Epithelial cell of proximal tubule (primary cell): ENCODE results near the gene SERPINF2. TPM values are rescaled to one million over a fixed set of nuclear protein-coding genes. Genes with fewer than 3 reads are reported as not detected.
A peak's percentile ranks its signal among the peaks of the same experiment; 100 is the strongest.

ENCODE experiments used
- DNase-seq: peaks from one replicate; pipeline ENCODE4 v3.0.0-alpha.2; 2011; ENCODE audit warnings: low read depth
- H3K4me3 ChIP-seq: 2 replicates; pipeline ENCODE4 v1.5.1; 2011; ENCODE audit warnings: low read depth, mild to moderate bottlenecking, low read length
- total RNA-seq: library from RNA; depleted of rRNA; stranded (reverse); fragments of >200 nt; gene quantifications from 2 replicates; pipeline ENCODE4 v1.2.3, GENCODE V29; 2015
- TF ChIP-seq, protein P1 (sequence below): conservative IDR thresholded peaks from 2 replicates; pipeline ENCODE4 v1.5.1; 2012; ENCODE audit warnings: low read depth, mild to moderate bottlenecking, low read length

The SERPINF2 gene
- total RNA-seq, 1 donor from 2014 or later: 0.92 TPM

DNA sequence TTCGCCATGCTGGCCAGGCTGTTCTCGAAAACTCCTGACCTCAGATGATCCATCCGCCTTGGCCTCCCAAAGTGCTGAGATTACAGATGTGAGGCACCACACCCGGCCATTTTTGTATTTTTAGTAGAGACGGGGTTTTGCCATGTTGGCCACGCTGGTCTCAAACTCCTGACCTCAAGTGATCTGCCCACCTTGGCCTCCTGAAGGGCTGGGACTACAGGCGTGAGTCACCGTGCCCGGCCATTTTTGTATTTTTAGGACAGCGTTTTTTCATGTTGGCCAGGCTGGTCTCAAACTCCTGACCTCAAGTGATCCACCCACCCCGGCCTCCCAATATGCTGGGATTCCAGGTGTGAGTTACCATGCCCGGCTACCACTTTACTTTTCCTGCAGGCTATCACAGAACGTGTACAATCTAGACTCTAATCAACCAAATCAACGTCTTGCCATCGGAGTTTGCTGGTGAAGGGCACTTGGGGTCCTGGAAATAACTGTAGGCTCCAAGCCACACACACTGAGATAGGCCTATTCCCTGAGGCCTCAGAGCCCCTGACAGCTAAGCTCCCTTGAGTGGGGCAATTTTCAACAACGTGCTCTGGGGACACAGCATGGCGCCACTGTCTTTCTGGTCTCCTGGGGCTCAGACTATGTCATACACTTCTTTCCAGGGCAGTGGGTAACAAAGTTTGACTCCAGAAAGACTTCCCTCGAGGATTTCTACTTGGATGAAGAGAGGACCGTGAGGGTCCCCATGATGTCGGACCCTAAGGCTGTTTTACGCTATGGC is 31.9 kb downstream of the SERPINF2 start:
- no peak overlapping the region for H3K4me3 ChIP-seq
- TF ChIP-seq, protein P1, sequence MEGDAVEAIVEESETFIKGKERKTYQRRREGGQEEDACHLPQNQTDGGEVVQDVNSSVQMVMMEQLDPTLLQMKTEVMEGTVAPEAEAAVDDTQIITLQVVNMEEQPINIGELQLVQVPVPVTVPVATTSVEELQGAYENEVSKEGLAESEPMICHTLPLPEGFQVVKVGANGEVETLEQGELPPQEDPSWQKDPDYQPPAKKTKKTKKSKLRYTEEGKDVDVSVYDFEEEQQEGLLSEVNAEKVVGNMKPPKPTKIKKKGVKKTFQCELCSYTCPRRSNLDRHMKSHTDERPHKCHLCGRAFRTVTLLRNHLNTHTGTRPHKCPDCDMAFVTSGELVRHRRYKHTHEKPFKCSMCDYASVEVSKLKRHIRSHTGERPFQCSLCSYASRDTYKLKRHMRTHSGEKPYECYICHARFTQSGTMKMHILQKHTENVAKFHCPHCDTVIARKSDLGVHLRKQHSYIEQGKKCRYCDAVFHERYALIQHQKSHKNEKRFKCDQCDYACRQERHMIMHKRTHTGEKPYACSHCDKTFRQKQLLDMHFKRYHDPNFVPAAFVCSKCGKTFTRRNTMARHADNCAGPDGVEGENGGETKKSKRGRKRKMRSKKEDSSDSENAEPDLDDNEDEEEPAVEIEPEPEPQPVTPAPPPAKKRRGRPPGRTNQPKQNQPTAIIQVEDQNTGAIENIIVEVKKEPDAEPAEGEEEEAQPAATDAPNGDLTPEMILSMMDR: no peak
- DNase-seq: no peak

DNA sequence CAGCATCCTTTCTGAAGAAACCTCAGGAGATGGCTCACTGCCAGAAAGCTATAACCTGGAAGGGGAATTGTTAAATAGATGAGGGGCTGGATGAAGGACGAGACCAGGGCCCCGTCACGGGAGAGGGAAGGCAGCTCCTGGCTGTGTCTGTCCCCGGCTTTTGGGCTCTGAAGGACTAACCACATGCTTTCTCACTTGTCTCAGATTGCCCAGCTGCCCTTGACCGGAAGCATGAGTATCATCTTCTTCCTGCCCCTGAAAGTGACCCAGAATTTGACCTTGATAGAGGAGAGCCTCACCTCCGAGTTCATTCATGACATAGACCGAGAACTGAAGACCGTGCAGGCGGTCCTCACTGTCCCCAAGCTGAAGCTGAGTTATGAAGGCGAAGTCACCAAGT is 33.7 kb downstream of the SERPINF2 start:
- TF ChIP-seq, protein P1: no peak
- DNase-seq: no peak
- H3K4me3 ChIP-seq: no peak overlapping the region

DNA sequence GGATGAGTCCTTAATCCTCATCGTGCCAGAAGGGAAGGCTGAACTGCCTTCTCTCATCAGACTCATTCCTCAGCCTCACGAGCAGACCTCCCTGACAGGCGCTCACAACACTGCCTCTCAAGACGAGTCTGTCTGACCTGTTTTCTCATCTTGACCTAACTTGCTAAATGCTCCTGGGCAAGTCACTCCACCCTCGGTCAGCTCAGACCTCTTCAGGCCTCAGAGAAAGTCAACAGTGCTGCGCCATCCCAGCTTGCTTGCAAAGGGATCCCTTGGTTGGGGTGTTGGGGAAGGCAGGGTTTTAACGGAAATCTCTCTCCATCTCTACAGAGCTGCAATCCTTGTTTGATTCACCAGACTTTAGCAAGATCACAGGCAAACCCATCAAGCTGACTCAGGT is 34.2 kb downstream of the SERPINF2 start:
- DNase-seq: no peak
- TF ChIP-seq, protein P1: no peak
- H3K4me3 ChIP-seq: no peak overlapping the region

DNA sequence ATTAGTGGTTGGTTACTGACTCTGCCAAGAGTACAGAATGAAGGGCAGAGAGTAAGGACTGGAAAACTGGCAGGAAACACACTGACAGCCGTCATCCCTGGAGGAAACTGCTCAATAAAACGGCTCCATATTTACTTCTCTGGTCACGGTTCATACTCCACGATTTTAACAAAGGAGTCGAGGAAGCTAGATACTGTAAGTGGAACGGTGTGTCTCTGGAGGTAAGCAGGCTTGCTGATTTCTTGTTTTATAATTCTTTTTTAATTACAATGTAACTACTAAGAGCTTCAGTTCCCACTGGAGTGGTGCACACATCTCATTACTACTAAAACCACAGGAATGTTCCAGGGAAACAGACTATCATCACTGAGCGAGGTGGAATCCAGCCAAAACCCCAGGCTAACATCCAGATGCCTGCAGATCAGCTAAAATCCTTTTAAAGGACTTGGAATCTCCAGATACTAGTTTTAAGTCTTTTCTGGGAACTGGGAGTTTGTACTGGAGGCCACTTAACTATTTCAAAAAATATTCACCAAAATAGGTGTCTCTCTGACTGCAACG is 37.0 kb downstream of the SERPINF2 start:
- TF ChIP-seq, protein P1: no peak
- peak; percentile 78 for DNase-seq
- no peak overlapping the region for H3K4me3 ChIP-seq

DNA sequence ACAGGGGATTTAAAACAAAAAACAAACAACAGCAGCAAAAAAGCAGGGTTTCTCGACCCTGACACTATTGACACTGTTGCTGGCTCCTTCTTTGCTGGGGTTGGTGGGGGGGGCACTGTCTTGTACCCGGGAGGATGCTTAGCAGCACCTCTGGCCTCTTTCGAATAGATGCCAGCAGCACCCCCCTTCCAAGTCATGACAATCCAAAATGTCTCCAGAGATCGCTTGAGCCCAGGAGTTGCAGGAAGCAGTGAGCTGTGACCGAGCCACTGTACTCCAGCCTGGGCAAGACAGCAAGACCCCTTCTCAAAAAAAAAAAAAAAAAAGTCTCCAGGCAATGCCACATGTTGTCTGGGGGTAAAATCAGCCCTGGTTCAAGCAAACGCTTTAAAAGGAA is 39.5 kb downstream of the SERPINF2 start:
- TF ChIP-seq, protein P1: no peak
- no peak overlapping the region for H3K4me3 ChIP-seq
- DNase-seq: no peak

DNA sequence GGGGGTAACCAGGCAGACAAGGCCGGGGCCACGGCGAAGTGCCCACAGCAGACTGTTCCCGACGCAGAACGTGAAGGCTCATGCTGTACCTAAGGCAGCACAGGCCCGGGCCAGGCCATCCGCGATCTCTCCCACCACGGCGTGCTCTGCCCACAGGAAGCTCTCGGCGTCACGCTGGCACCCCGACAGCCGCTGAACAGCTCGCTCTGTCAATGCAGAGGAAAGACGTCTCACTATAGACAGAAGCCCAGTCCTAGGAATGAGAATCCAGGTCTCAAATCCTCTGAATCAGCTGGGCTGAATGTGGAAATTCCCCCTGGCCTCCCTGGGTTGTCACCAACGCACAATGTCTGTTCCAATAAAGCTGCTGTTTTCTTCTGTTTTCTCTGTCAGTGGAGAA is 40.6 kb downstream of the SERPINF2 start:
- TF ChIP-seq, protein P1: no peak
- no peak overlapping the region for H3K4me3 ChIP-seq
- DNase-seq: no peak
